Psoas muscle (tissue), 8 donors: ENCODE results near the gene ANKDD1B. TPM values are rescaled to one million over a fixed set of nuclear protein-coding genes. Genes with fewer than 3 reads are reported as not detected.
A peak's percentile ranks its signal among the peaks of the same experiment; 100 is the strongest.

ENCODE experiments used
- ATAC-seq, 4 donors: fragments of 200-7000 bp; cut with Tn5 transposase; one replicate each; pipeline ENCODE4 v1.9.1; 2020; ENCODE audit warnings: moderate library complexity in 3 of 4, mild to moderate bottlenecking in 2 of 4
- DNase-seq, 2 donors: peaks; one replicate each; pipeline ENCODE4 v3.0.0-alpha.2; 2020
- H3K27ac ChIP-seq: fragments of 200-600 bp; one replicate; pipeline ENCODE4 v1.8.0; 2022
- H3K27me3 ChIP-seq, 3 donors: fragments of 200-600 bp in 1 of 3; one replicate each; pipeline versions ENCODE4 v1.6.1 to v1.8.0; 2013 to 2022; ENCODE audit warnings: low read length in 2 of 3, mild to moderate bottlenecking in 2 of 3, moderate library complexity in 1 of 3; ENCODE audit not compliant: insufficient read depth in 3 of 3
- H3K36me3 ChIP-seq, 2 donors: fragments of 200-600 bp in 1 of 2; one replicate each; pipeline versions ENCODE4 v1.6.1 to v1.8.0; 2013 to 2022; ENCODE audit warnings: low read depth in 1 of 2, mild to moderate bottlenecking in 1 of 2, moderate library complexity in 1 of 2; ENCODE audit not compliant: insufficient read depth in 1 of 2
- H3K4me1 ChIP-seq: fragments of 200-600 bp; one replicate; pipeline ENCODE4 v1.8.0; 2022
- H3K4me3 ChIP-seq: fragments of 200-600 bp; one replicate; pipeline ENCODE4 v1.8.0; 2022; ENCODE audit warnings: mild to moderate bottlenecking
- H3K9me3 ChIP-seq: fragments of 200-600 bp; one replicate; pipeline ENCODE4 v1.8.0; 2022
- CTCF ChIP-seq: fragments of 200-600 bp; IDR thresholded peaks from one replicate; pipeline ENCODE4 v1.8.0; 2022; ENCODE audit warnings: antibody characterized with exemption
- WGBS, 3 donors: extraction: QIAGEN DNeasy Blood & Tissue Kit; methylation state at CpG; one replicate each; pipeline versions ENCODE4 v1.1.6 to v1.1.7; 2013; 5-methylcytosine and 5-hydroxymethylcytosine counted together
- intact Hi-C, 2 donors: fragments of 100-400 bp; cut with DNase I; formaldehyde crosslinking; loops; one replicate each; pipeline versions ENCODE4 v1.11.0 to v1.14.2; 2022
- polyA plus RNA-seq, 3 donors: library from polyadenylated mRNA; stranded (reverse); fragments of 200-250 nt; gene quantifications; one replicate each; pipeline ENCODE4 v1.2.3, GENCODE V29; 2013
- total RNA-seq, 4 donors: library from RNA; stranded (reverse); fragmentation: NEBNext Ultra II Directional in 2 of 4; extraction: Animal tissue kit (Norgen Biotek cat#: 25700) in 2 of 4; gene quantifications; one replicate each; pipeline versions ENCODE4 v1.2.1 to v1.2.4, GENCODE V29; 2021 to 2023
- donor health status: healthy with polysubstance abuse.
- donor health status: DM: no; HTN: no; CAD: no; lungs with moderate emphysema.
- donor health status: Bipolar disorder and iron deficiency.
- donor health status: healthy.
- donor health status: DM: yes; HTN: yes; CAD: no.
- donor health status: DM: no; HTN: no; CAD: no.
- donor health status: DM: no; HTN: no; CAD: no.
- donor health status: DM: yes; HTN: yes; CAD: no.

The ANKDD1B gene
- total and polyA plus RNA-seq, 7 donors = 0.09 to 0.26 (median 0.14) TPM; not detected in 4

GRCh38 chr5:75651575-75652238 lies 40.5 kb downstream of the ANKDD1B start:
- Histone ChIP-seq H3K27ac (no peak overlapping the region), H3K4me1 (no peaks in the 10 kb centered on the region), H3K9me3 (no peaks in the 10 kb centered on the region), H3K36me3 (no peaks in the 10 kb centered on the region), H3K27me3 (no peaks in the 10 kb centered on the region), H3K4me3 (no peak overlapping the region)
- no peak for TF ChIP-seq CTCF
- intact Hi-C loops = no loop called here
- WGBS, 3 donors = 90% methylated on average over 4 of the region's 4 CpGs
- no peak for DNase-seq
- ATAC-seq = no peak

GRCh38 chr5:75653521-75653920 lies 42.3 kb downstream of the ANKDD1B start:
- no peaks in the 10 kb centered on the region for H3K27me3 ChIP-seq
- 10 to 22% (median 20%) methylated on average over 2 of the region's 2 CpGs for WGBS, 3 donors

GRCh38 chr5:75654693-75655295 lies 43.5 kb downstream of the ANKDD1B start:
- WGBS, 3 donors = 86 to 91% (median 87%) methylated on average over 19 of the region's 19 CpGs
- Histone ChIP-seq H3K27ac (no peak overlapping the region), H3K4me3 (no peak overlapping the region), H3K27me3 (no peaks in the 10 kb centered on the region), H3K9me3 (no peaks in the 10 kb centered on the region), H3K4me1 (no peaks in the 10 kb centered on the region), H3K36me3 (no peaks in the 10 kb centered on the region)
- ATAC-seq (no peak), DNase-seq (no peak)
- intact Hi-C loops = no loop called here
- no peak for TF ChIP-seq CTCF

More at GRCh38 chr5:75653521-75653920, 42.3 kb downstream of the ANKDD1B start:
- Histone ChIP-seq H3K27ac (no peak overlapping the region), H3K9me3 (no peaks in the 10 kb centered on the region), H3K4me1 (no peaks in the 10 kb centered on the region), H3K4me3 (no peak overlapping the region), H3K36me3 (no peaks in the 10 kb centered on the region)
- ATAC-seq = no peak
- no peak for TF ChIP-seq CTCF
- no peak for DNase-seq
- intact Hi-C loops = no loop called here

GRCh38 chr5:75656311-75657003 lies 45.2 kb downstream of the ANKDD1B start:
- DNase-seq = peak in 1 of 2 donors; percentile 21
- H3K27ac ChIP-seq = no peak overlapping the region

More at GRCh38 chr5:75656311-75657003, 45.2 kb downstream of the ANKDD1B start:
- Histone ChIP-seq H3K36me3 (no peaks in the 10 kb centered on the region), H3K9me3 (no peaks in the 10 kb centered on the region), H3K4me3 (peak overlapping the region; percentile 53), H3K4me1 (no peaks in the 10 kb centered on the region), H3K27me3 (no peaks in the 10 kb centered on the region)
- WGBS, 3 donors = 20 to 33% (median 21%) methylated on average over 9 of the region's 9 CpGs
- intact Hi-C loops = no loop called here
- ATAC-seq = peak in 2 of 4 donors; percentile 53 to 58
- TF ChIP-seq CTCF = no peak
